Iris pigment epithelial cell (primary cell): ENCODE results near the gene MYO1D.

ENCODE experiments used
- DNase-seq: peaks from one replicate; pipeline ENCODE4 v3.0.0-alpha.2; 2011; ENCODE audit warnings: low read depth

The MYO1D gene

GRCh38 chr17:32488177-32488542, 388.8 kb downstream of the MYO1D start:
- no peak for DNase-seq

- no peak for DNase-seq
These were observed 389.3 kb downstream of the MYO1D start for GRCh38 chr17:32487473-32488176.

- DNase-seq = peak; percentile 73
These were observed 390.0 kb downstream of the MYO1D start, which contains the start of gene CDK5R1 for GRCh38 chr17:32486701-32487472. CDK5R1 (plus strand) TSS chr17:32486993; CDS start chr17:32487621, 628 bp downstream.

DNA sequence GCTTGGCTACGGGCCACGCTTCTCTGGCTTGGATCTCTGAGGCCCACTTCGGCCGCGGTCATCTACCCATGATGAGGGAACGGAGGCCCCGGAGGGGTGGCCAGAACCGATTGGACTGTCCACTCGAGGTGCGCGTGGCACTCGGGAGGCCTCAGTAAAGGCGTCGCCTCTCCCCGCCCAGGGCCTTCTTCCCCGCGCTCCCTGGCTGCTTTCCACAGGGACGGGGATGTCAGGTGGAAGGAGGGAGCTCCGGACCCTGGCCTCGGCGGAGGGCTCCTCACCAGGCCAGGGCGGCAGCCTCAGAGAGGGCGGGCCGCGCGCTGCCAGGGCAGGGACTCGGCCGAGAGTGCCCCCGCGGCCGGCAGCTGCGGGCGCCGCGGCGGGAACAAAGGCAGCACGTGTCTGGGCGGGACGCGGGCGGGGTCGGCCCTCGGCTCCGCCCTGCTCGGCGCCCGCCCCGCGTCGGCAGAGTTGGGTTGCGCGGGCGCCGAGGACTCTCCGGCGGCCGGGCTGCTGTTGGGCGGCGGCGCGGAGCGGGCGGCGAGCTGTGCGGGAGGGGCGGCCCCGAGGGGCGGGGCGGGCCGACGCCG, 390.7 kb downstream of the MYO1D start:
- peak; percentile 74 for DNase-seq

- DNase-seq = no peak
These were observed 391.4 kb downstream of the MYO1D start for GRCh38 chr17:32485261-32486110.

- no peak for DNase-seq
These were observed 392.3 kb downstream of the MYO1D start for GRCh38 chr17:32484628-32485027.

DNA sequence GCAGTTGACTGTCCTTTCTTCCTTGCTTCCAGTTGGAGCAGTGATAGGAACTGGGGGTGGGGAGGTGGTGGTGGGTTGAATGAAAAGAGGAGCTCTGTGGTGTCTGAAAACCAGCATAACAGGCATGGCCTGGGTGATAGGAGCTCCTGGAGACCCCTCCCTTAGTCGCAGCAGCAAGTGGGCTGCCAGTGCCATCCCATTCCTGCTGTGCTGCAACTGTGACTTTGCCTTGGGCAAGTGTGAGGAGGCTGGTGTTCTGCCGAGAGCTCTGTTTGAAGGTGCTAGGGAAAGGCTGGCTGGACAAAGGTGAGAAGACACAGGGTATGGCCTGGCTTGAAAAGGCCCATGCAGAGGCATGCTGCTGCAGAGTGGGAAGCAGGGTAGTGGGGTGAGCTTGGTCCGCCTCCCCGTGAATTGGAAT, 392.9 kb downstream of the MYO1D start:
- DNase-seq = no peak

DNA sequence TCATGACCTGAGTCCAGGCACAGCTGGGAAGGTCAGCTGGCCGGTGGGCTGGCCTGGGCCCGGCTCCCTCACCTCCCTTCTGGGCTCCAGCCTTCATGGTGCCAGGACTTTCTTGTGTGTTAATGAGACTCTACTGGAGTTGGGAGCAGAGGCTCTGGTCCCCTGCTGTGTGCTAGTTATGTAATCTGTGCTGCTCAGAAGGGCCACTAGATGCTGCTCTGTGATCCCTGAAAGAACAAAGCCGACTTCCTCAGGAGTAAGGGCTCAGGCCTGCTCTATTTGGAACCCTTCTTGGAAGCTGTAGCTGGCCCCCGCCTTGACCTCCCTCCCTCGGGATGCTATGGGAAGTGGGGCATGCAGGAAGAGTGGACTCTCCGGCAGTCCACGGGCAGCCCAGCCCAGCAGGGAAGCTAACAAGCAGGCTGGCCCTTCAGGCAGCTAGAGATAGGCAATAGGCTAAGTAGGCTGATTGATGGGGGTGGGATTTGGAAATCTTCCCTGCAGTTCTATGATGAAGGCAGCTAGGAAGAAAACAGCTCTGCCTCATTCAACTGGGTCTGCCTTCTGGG, 393.4 kb downstream of the MYO1D start:
- DNase-seq = peak; percentile 69

GRCh38 chr17:32482568-32483320, 394.2 kb downstream of the MYO1D start:
- DNase-seq = no peak

DNA sequence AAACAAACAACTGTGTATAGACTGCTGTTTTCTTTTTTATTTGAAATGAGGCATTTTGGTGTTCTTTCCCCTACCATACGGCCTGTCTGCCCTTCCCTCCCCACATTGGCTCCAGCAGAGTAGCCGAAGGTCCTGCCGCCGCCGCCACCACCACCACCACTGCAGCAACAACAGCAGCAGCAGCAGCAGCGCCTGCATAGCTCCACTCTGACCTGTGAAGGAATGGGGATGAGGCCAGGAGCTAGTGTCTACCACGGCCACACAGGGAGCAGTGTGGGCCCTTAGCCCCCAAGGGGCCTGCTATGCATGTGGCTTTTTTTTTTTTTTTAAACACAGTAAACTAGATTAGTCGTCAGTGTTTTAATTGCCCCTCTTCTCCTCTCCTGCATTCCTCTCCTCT, 395.7 kb downstream of the MYO1D start:
- DNase-seq = no peak

GRCh38 chr17:32479074-32479617, 397.8 kb downstream of the MYO1D start:
- no peak for DNase-seq

GRCh38 chr17:32477220-32477619, 399.7 kb downstream of the MYO1D start:
- no peak for DNase-seq

DNA sequence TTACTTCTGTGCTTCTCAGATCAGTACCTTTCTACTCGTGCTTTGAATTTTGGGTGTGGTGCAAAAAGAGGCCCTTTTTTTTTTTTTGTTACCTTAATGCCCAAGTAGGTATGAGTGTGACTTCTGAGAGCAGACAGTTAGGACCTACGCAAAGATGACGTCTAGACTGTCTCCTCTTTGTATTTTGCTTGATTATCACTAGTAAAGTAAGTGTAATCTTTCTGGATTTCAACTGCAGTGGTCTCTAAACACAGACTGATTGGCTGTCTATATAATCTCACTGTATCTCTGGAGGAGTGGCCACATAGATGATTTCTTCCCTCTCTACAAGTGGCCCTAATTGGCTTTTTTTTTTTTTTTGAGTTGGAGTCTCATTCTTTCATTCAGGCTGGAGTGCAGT, 401.7 kb downstream of the MYO1D start:
- DNase-seq = no peak

- DNase-seq = no peak
These were observed 405.3 kb downstream of the MYO1D start for GRCh38 chr17:32471652-32472051.

- DNase-seq = no peak
These were observed 406.3 kb downstream of the MYO1D start for GRCh38 chr17:32470405-32471167.

DNA sequence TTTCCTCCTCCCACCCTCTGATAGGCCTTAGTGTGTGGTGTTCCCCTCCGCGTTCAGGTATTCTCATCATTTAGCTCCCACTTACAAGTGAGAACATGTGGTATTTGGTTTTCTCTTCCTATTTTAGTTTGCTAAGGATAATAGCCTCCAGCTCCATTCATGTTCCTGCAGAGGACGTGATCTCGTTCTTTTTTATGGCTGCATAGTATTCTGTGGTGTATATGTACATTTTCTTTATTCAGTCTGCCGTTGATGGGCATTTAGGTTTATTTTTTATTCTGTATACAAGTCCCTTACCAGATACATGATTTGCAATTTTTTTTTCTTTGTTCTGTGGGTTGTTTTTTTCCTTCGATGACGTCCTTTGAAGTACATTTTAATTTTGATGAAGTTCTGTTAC, 409.0 kb downstream of the MYO1D start:
- no peak for DNase-seq

DNA sequence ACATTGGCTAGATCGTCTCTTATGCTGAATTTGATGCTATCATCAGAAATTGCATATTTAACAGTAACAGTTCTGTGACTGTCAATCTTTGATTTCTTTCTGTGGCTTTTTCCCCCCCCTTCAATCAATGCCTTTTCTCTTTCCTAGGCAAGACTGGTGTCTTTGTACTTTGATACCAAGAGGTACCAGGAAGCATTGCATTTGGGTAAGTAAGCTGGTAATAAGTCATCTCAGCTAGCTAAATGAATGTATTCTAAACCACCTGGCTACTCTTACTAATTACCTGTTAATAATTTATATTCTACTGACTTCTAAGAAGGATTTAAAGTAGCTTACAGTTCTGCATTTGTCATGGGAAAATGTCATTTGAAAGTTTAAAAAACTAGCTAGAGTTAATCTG, 412.6 kb downstream of the MYO1D start:
- DNase-seq = no peak

DNA sequence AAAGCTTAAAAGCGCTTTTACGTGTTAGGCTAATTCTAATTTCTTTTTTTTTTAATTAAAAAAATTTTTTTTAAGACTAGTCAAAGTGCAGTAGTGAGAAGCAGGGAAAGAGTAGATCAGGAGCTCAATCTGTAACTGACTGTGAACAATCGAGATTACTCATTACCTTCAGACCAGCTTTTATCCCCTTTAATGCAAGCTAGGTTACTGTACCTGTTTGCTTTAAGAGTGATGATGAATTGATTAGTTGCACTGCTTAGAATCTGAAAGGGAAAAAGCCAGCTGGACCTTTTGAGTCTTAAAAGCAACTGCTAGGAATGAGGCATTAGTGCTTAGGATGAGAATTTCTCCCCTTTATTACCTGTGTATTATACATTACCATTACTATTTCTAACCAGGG, 413.6 kb downstream of the MYO1D start:
- DNase-seq = no peak

DNA sequence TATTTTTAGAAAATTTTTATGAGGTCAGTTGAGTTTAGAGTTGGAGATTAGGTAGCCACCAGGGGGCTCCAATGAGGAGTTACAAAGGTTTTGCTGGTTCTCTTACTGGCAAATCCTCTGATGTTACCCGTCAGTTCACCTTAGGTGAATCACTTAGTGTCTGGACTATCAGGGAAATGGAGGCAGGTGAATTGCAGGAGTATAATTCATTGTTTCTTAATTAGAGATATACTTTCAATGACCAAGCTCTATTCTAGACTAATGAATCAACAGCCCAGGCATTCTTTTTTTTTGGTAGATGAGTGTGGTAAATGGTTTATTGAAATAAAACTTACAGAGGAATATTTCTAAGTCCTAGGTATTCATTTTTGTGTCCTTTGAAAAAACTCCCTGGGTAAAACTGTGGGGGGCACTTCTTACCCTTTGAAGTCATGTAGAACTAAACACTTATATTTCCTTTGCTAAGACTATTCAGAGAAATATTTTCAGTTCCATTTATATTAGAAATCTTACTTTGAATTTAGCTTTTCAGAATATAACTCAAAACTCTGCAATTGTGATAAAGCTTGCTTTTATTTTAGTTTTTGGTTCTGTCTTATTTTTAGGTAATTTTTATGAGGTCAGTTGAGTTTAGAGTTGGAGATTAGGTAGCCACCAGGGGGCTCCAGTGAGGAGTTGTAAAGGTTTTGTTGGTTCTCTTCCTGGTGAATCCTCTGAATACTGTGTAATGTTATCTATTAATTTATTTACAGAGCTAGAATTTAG, 414.9 kb downstream of the MYO1D start:
- peak; percentile 72 for DNase-seq
